OCI-M2 (cell line): ENCODE data around the gene RABL3.
"Not testable (repeated sequence)": the region's sequence is repeated elsewhere in the genome, so short reads cannot be mapped to it uniquely, and the experiment has no call there.

ENCODE experiments used
- DNase-seq: peaks from one replicate; lab custom pipeline; 2025; ENCODE audit not compliant: unreplicated experiment; lab: John Stamatoyannopoulos, UW

RABL3 gene

DNA sequence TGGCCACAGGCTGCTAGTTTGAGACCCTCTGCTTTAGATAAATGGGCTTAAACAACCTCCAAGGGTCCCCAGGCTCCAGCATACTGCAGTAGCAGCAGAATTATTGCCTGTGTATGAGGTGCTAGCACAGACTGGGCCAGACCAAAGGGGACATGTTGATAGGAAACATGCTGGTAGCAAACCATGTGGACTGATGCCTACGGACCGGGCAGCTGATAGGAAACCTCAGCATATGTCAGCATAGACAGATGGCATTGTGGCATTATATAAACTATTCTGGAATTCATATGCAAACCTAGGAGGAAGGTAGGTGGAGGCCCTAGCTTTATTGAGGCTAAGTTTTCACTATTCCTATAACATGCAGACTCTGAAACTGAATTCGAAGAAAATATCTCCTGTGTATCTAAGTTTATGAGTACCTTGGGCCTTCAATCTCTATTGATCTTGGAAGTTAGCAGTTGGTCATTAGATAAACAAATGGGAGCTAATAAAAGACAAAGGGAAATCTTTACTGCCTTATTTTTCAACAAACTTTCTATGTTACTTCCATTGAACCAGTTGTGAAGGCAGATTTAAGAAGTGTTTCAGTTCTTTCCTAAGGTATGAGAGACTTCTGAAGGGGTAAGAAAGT lies 58.5 kb downstream of the RABL3 start:
- no peak for DNase-seq

- DNase-seq, result no peak
Measured at GRCh38 chr3:120683213-120683612, 59.1 kb downstream of the RABL3 start.

- no peak for DNase-seq
Measured at GRCh38 chr3:120682095-120682681, 60.1 kb downstream of the RABL3 start, which contains the start of gene HGD. TSS of gene HGD (minus strand) at chr3:120682239. CDS start at chr3:120682111, 128 bp downstream.

DNA sequence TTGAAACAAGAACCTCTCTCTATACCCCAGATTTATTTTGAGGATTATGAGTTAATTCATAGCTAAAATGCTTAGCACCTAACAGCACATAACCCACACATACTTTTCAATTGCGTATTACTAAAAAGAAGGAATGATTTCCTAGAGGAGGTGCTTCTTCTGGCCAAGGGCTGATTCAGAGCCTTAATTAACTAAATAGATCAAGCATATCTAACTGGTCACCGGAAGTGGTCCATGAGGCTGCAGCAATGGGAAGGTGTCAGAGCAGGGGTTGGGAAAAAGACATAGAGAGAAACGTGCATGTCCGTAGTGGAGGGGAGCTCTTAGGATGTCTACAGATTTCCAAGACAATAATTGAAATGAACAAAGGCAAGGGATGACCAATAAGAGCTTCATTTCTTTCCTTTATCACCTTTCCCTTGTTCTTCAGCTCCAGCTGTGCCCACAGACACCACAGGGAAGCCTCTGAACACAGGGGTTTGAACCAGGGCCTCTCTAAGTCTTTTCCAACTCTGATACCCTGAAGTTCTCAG lies 60.7 kb downstream of the RABL3 start:
- DNase-seq, result no peak

- no peak for DNase-seq
Measured at GRCh38 chr3:120681018-120681417, 61.3 kb downstream of the RABL3 start.

- DNase-seq, result no peak
Measured at GRCh38 chr3:120680193-120680894, 62.0 kb downstream of the RABL3 start.

DNA sequence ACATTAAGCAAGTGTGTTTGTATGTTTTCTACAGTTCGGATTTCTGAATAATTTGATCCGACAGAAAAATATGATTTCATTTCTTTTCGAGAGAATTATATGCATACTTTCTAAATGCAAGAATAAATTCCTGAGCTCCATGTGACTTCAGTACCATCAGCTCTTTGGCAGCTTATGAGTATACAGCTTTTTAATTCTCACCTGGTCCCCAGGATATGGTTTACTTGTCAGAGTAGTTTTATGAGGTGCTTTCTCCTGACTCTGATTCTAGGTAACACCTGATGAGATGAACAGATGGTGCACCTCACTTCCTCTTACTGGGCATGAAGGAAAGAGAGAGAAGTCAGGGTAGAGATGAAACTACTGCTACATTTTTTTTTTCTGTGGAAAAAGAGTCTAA lies 63.3 kb downstream of the RABL3 start:
- no peak for DNase-seq

DNA sequence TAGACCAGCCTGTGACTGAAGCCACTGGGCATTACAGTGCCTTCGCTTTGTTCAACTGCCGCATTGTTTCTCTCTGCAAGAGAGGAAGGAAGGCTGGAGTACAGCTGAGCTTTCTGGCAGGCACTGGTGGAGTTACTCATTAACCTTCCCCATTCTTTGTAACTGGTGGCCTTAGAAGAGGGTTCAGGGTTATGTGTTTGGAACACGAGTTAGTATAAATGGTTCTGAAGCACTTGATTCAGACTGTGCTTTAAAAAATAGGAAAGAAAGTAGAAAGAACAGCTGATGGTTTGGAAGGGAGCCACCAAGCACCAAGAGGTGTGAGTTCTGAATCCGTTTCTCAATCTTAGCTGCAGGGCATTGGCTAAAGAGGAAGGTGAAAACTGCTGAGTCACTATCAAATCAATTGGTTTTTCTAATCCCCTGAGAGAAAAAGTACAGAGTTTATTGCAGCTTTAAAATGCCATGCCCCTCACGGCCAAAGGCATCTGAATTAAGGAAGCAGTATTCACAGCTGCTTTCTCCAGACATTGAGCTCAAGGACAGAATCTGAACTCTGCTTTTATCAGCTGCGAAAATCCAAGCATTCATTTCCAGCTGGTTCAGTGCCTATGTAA lies 63.9 kb downstream of the RABL3 start:
- no peak for DNase-seq

DNA sequence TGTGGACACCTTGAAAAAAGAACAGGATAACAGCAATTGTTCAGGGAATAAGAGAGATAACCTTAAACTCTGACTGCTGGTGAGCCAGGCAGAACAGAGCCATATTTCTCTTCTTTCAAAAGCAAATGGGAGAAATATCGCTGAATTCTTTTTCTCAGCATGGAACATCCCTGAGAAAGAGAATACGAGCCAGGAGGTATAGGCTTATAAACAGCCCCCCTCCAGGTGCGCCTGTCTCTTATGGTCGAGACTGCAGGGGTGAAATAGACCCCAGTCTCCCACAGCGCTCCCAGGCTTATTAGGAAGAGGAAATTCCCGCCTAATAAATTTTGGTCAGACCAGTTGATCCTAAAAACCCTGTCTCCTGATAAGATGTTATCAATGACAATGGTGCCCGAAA lies 65.1 kb downstream of the RABL3 start:
- not testable (repeated sequence) for DNase-seq

DNA sequence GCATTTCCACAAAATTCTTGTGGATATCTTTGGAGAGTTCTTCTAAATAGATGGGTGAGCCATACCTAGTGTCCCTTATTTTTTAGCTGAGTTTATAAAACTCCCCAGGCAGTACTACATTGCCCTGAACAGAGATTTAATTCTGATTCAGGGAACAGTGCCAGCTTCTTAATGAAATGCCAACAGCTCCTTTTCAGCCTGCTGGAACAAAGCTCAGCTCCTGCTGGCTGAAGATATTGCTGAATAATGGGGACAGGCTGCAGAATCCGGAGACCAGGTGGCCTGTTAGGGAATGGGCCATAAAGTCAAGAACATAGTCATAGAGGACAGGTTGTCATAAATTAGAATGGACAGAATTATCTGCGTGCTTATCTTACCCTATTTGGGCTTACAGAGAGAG lies 69.2 kb downstream of the RABL3 start:
- DNase-seq, result no peak

GRCh38 chr3:120670576-120670975 lies 71.7 kb downstream of the RABL3 start:
- DNase-seq, result no peak

DNA sequence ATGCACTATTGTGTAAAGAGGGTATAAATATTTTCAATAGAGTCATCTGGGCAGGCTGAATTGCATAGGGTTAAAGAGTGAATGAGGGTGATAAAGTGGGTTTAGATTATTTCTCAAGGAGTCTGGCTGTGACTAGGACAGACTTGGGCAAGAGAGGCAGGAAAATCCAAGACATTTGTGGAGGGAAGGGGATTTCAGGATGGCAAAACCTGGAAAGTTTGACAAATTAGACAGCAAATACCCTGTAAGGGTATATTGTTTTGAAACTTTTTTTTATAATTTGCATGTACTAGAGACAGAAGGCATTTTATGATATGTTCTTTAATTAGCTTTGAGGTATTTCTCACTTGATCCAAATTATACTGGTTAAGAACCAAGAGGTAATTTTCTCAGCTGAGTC lies 77.4 kb downstream of the RABL3 start:
- DNase-seq, result no peak

GRCh38 chr3:120661945-120662344 lies 80.4 kb downstream of the RABL3 start:
- no peak for DNase-seq

DNA sequence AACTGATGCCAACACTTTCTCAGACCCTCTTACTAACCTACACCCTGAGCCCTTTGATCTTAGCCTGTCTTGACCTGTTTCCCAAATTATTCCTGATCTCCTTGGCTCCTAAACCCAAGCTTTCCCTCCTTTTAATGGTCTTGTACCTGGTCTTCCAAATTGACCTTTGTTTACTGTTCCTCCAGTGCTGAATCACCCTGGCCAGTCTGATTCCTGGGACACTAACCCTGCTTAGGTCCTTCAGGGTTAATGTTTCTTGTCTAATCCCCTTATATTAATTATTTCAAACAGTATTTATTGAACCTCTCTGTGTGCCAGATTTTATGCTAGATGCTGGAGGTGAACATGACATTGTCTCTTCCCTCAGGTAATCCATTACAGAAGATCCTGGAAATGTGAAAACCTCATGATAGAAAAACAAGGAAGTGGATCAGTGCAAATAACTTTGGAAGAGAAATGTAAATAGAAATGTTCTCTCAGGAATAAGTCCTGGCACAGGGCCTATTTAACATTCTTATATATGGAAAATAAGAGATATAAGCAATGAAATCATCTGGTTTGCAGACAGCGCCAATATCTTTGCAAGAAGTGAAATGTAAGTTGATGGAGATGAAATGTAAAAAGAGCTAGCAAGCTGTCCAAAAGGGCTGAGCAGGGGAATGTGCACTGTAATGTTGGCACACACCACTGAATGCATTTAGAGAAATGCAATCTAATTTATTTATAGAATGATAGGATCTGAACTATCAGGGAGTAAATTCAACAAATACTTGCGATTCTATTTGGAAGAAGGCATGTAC lies 81.0 kb downstream of the RABL3 start:
- no peak for DNase-seq

- DNase-seq, result no peak
Measured at GRCh38 chr3:120659834-120660233, 82.5 kb downstream of the RABL3 start.

- no peak for DNase-seq
Measured at GRCh38 chr3:120659285-120659684, 83.0 kb downstream of the RABL3 start.

GRCh38 chr3:120652896-120653545 lies 89.3 kb downstream of the RABL3 start:
- DNase-seq, result no peak

- no peak for DNase-seq
Measured at GRCh38 chr3:120652281-120652680, 90.0 kb downstream of the RABL3 start.

- DNase-seq, result no peak
Measured at GRCh38 chr3:120650311-120650710, 92.0 kb downstream of the RABL3 start.

DNA sequence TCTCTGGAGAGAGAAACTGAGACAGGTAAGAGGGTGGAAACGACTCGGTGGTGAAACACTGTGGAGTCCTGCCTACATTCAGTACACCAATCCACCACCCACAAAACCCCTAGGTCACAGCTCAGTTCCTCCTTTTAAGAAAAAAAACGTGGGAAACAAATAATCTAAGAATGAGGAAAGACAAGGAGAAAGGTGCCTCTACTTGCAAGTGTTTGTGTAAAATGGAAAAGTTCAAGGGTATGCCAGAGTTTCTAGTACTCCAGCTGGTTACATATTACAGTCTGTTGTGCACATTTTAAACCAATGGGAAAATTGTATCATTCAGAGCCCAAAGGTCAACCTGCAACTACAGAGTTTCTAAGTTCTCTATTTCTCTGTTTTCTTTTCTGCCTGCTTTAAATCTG lies 92.5 kb downstream of the RABL3 start:
- DNase-seq, result no peak
